A549 (cell line): ENCODE data around the gene ZNF57. TPM values are rescaled to one million over a fixed set of nuclear protein-coding genes. Genes with fewer than 3 reads are reported as not detected.

Source experiments
- ATAC-seq, 2 experiments: fragments of 200-7000 bp in 1 of 2; fragments of >200 bp in 1 of 2; cut with Nextera tagmentation in 1 of 2; cut with Tn5 transposase in 1 of 2; 3 replicates each; pipeline versions ENCODE4 v1.8.0 to v1.9.1; 2018 to 2020; ENCODE audit warnings: mild to moderate bottlenecking in 1 of 2, moderate library complexity in 1 of 2
- CTCF ChIA-PET: fragments of 300-600 bp; sonication (Branson Sonifier 250); formaldehyde crosslinking; extraction: SDS; loops from one replicate; lab custom pipeline; 2021; ENCODE audit warnings: antibody characterized with exemption, inconsistent platforms; lab: Yijun Ruan, JAX
- POLR2A ChIA-PET: fragments of 350-600 bp; formaldehyde crosslinking; extraction: SDS; loops from one replicate; lab custom pipeline; 2021; ENCODE audit warnings: antibody characterized with exemption, inconsistent platforms; lab: Yijun Ruan, JAX
- DNase-seq, 2 experiments: peaks; one replicate each; pipeline versions ENCODE4 v3.0.0 to v3.0.0-alpha.2; 2011 to 2016; ENCODE audit warnings: low read depth in 1 of 2, low spot score in 1 of 2
- FAIRE-seq: peaks from 2 replicates; lab custom pipeline; 2011; peaks lifted over from hg19 to GRCh38; lab: Jason Lieb, UNC
- H3K27ac ChIP-seq, 2 experiments: fragments of >200 bp; sonication (Bioruptor Twin); formaldehyde crosslinking; 3 replicates each; pipeline ENCODE4 v1.5.1; 2016 to 2017
- H3K4me1 ChIP-seq: fragments of >200 bp; sonication (Bioruptor Twin); formaldehyde crosslinking; 3 replicates; pipeline ENCODE4 v1.6.1; 2016
- H3K4me2 ChIP-seq: fragments of >200 bp; sonication (Bioruptor Twin); formaldehyde crosslinking; 3 replicates; pipeline ENCODE4 v1.6.1; 2016
- H3K4me3 ChIP-seq: fragments of >200 bp; sonication (Bioruptor Twin); formaldehyde crosslinking; 3 replicates; pipeline ENCODE4 v1.5.1; 2016
- H3K9me3 ChIP-seq: fragments of >200 bp; sonication (Bioruptor Twin); formaldehyde crosslinking; 3 replicates; pipeline ENCODE4 v1.6.1; 2016
- CBX2 ChIP-seq: fragments of 200-600 bp; sonication (generic); IDR thresholded peaks from 2 replicates; pipeline ENCODE4 v1.6.1; 2016; ENCODE audit warnings: low read depth, mild to moderate bottlenecking, borderline replicate concordance
- CBX8 ChIP-seq: fragments of 200-600 bp; sonication (generic); IDR thresholded peaks from 2 replicates; pipeline ENCODE4 v1.6.1; 2016
- CHD4 ChIP-seq: fragments of 200-600 bp; sonication (generic); IDR thresholded peaks from 2 replicates; pipeline ENCODE4 v1.6.1; 2016; ENCODE audit warnings: antibody characterized with exemption, mild to moderate bottlenecking, borderline replicate concordance
- FOSL2 ChIP-seq, 2 experiments: fragments of 450-650 bp in 1 of 2; fragments of >200 bp in 1 of 2; sonication (Bioruptor Twin) in 1 of 2; formaldehyde crosslinking; IDR thresholded peaks; 2 replicates each; pipeline versions ENCODE4 v1.5.0 to v1.6.1; 2016 to 2020; ENCODE audit warnings: mild to moderate bottlenecking in 1 of 2, moderate library complexity in 1 of 2
- FOXS1 ChIP-seq: fragments of 250-450 bp; sonication (Bioruptor Pico); IDR thresholded peaks from 2 replicates; pipeline ENCODE4 v1.5.0; 2020; ENCODE audit warnings: mild to moderate bottlenecking, moderate library complexity
- HDAC2 ChIP-seq: fragments of 200-600 bp; sonication (generic); IDR thresholded peaks from 2 replicates; pipeline ENCODE4 v1.6.1; 2016
- HEYL ChIP-seq: fragments of 250-450 bp; sonication (Bioruptor Pico); IDR thresholded peaks from 2 replicates; pipeline ENCODE4 v1.8.0; 2021; ENCODE audit warnings: mild to moderate bottlenecking, moderate library complexity
- HOXB13 ChIP-seq: fragments of 250-450 bp; sonication (Bioruptor Pico); IDR thresholded peaks from 2 replicates; pipeline ENCODE4 v1.5.0; 2020; ENCODE audit warnings: low read depth, mild to moderate bottlenecking, moderate library complexity
- JUN ChIP-seq, 2 experiments: fragments of >200 bp; sonication (Bioruptor Twin); formaldehyde crosslinking; IDR thresholded peaks; 2 replicates in 1 of 2; 3 replicates in 1 of 2; pipeline ENCODE4 v1.6.1; 2016 to 2017
- JUNB ChIP-seq: fragments of >200 bp; sonication (Bioruptor Twin); formaldehyde crosslinking; IDR thresholded peaks from 2 replicates; pipeline ENCODE4 v1.6.1; 2016
- KDM1A ChIP-seq: fragments of 200-600 bp; sonication (generic); IDR thresholded peaks from 2 replicates; pipeline ENCODE4 v1.6.1; 2016; ENCODE audit warnings: low read depth, mild to moderate bottlenecking
- MAFK ChIP-seq: fragments of 450-650 bp; IDR thresholded peaks from 2 replicates; pipeline ENCODE4 v1.6.1; 2014; ENCODE audit not compliant: partially characterized antibody
- MAZ ChIP-seq: fragments of 150-350 bp; IDR thresholded peaks from 2 replicates; pipeline ENCODE4 v1.6.1; 2014; ENCODE audit warnings: antibody characterized with exemption, low read depth, low read length, borderline replicate concordance
- NFE2L2 ChIP-seq: fragments of 150-350 bp; conservative IDR thresholded peaks from 2 replicates; pipeline ENCODE4 v1.6.1; 2014; ENCODE audit warnings: low read length
- NR3C1 ChIP-seq: fragments of >200 bp; sonication (Bioruptor Twin); formaldehyde crosslinking; IDR thresholded peaks from 3 replicates; pipeline ENCODE4 v1.6.1; 2017
- PHF8 ChIP-seq: fragments of 200-600 bp; sonication (generic); IDR thresholded peaks from 2 replicates; pipeline ENCODE4 v1.6.1; 2016; ENCODE audit warnings: low read depth, mild to moderate bottlenecking, antibody characterized with exemption, moderate library complexity, borderline replicate concordance
- POLR2A ChIP-seq: IDR thresholded peaks from 2 replicates; pipeline ENCODE4 v1.6.1; 2012; ENCODE audit warnings: mild to moderate bottlenecking, low read length
- RAD21 ChIP-seq, 2 experiments: fragments of >200 bp in 1 of 2; sonication (Bioruptor Twin) in 1 of 2; formaldehyde crosslinking in 1 of 2; IDR thresholded peaks in 1 of 2; conservative IDR thresholded peaks in 1 of 2; 2 replicates in 1 of 2; 3 replicates in 1 of 2; pipeline ENCODE4 v1.6.1; 2012 to 2018; ENCODE audit warnings: inconsistent platforms in 1 of 2
- RARB ChIP-seq: fragments of 250-450 bp; sonication (Bioruptor Pico); IDR thresholded peaks from 2 replicates; pipeline ENCODE4 v1.8.0; 2021; ENCODE audit warnings: mild to moderate bottlenecking, moderate library complexity
- RFX5 ChIP-seq: fragments of 450-650 bp; IDR thresholded peaks from 2 replicates; pipeline ENCODE4 v1.7.1; 2014; ENCODE audit warnings: antibody characterized with exemption, mild to moderate bottlenecking, moderate library complexity
- RNF2 ChIP-seq: fragments of 200-600 bp; sonication (generic); IDR thresholded peaks from 2 replicates; pipeline ENCODE4 v1.6.1; 2016; ENCODE audit warnings: low read depth, mild to moderate bottlenecking, antibody characterized with exemption, moderate library complexity, borderline replicate concordance
- SREBF2 ChIP-seq: fragments of 450-650 bp; IDR thresholded peaks from 2 replicates; pipeline ENCODE4 v1.6.1; 2014; ENCODE audit warnings: mild to moderate bottlenecking, moderate library complexity
- TFCP2L1 ChIP-seq: fragments of 250-450 bp; sonication (Bioruptor Pico); IDR thresholded peaks from 2 replicates; pipeline ENCODE4 v1.5.0; 2021; ENCODE audit warnings: mild to moderate bottlenecking
- TP53 ChIP-seq: fragments of 250-450 bp; sonication (Bioruptor Pico); IDR thresholded peaks from 2 replicates; pipeline ENCODE4 v1.5.0; 2021; ENCODE audit warnings: mild to moderate bottlenecking, moderate library complexity
- ZNF302 ChIP-seq: fragments of 250-450 bp; sonication (Bioruptor Pico); IDR thresholded peaks from 2 replicates; pipeline ENCODE4 v1.9.0; 2021; ENCODE audit warnings: inconsistent platforms, mild to moderate bottlenecking, moderate library complexity
- ZSCAN20 ChIP-seq: fragments of 250-450 bp; sonication (Bioruptor Pico); IDR thresholded peaks from 2 replicates; pipeline ENCODE4 v1.8.0; 2022; ENCODE audit warnings: mild to moderate bottlenecking, moderate library complexity
- WGBS: methylation state at CpG from one replicate; pipeline ENCODE4 v1.1.6; 2017; ENCODE audit errors: missing lambda C conversion rate; 5-methylcytosine and 5-hydroxymethylcytosine counted together
- polyA plus RNA-seq, 4 experiments: library from polyadenylated mRNA; depleted of rRNA in 3 of 4; stranded (reverse); fragments of >200 nt; fragmentation: RNase III in 1 of 4; extraction: RNeasy Plus Mini Kit Qiagen cat#74134 plus additional on column Dnase treatment in 1 of 4; gene quantifications; 2 replicates in 3 of 4; 3 replicates in 1 of 4; pipeline ENCODE4 v1.2.3, GENCODE V29; 2011 to 2017
- TF ChIP-seq, protein P1 (sequence below): fragments of >200 bp; sonication (Bioruptor Twin); formaldehyde crosslinking; IDR thresholded peaks from 2 replicates; pipeline ENCODE4 v1.6.1; 2016
- TF ChIP-seq, protein P2 (sequence below): fragments of 200-600 bp; sonication (generic); IDR thresholded peaks from 2 replicates; pipeline ENCODE4 v1.6.1; 2016; ENCODE audit warnings: antibody characterized with exemption, mild to moderate bottlenecking, moderate library complexity
- TF ChIP-seq, protein P3 (sequence below): fragments of 450-650 bp; IDR thresholded peaks from 2 replicates; pipeline ENCODE4 v1.6.1; 2014; ENCODE audit warnings: antibody characterized with exemption
- TF ChIP-seq, protein P4 (sequence below): IDR thresholded peaks from 2 replicates; pipeline ENCODE4 v1.6.1; 2012; ENCODE audit warnings: low read depth, borderline replicate concordance
- TF ChIP-seq, protein P5 (sequence below): fragments of 250-450 bp; sonication (Bioruptor Pico); IDR thresholded peaks from 2 replicates; pipeline ENCODE4 v1.5.0; 2021; ENCODE audit warnings: mild to moderate bottlenecking, moderate library complexity, borderline replicate concordance
- TF ChIP-seq, protein P6 (sequence below): IDR thresholded peaks from 2 replicates; pipeline ENCODE4 v1.6.1; 2012
- TF ChIP-seq, protein P7 (sequence below): fragments of >200 bp; sonication (Bioruptor Twin); formaldehyde crosslinking; IDR thresholded peaks from 3 replicates; pipeline ENCODE4 v1.5.1; 2016

ZNF57 gene
- polyA plus RNA-seq, 2 of the 4 experiments (the other 2 are of a cell fraction), result 2.5 to 2.6 TPM

DNA sequence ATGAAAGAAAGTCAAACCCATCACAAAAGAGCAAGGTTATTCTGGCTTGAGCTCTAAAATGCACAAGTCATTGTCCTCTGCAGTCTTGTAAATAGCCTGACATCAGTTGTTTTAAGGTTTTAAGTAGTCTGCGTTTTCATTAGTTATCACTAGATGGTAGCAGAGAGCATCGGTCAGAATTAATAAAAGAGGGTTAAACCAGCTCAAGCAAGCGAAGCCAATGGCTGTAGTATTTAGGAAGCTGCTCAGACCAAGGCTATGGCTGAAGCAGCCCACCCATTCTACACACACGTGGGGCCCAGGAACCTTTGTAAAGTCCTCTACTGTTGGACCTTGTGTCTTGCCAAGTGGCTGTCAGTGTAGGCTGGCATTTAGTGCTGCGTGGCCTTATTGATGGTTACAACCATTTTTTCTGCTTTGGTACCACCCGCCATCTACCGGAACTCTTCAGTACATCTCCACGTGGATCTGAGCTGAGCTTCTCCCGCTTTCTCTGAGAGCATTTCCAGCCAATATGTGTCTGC lies 13.3 kb upstream of the ZNF57 start:
- peak; percentile 83 to 84 for ATAC-seq
- FAIRE-seq, result no peak
- 5% methylated on average over 9 of the region's 9 CpGs for WGBS
- CTCF ChIA-PET, result interaction anchor here (0.5 to 2.4 kb wide), 18 partner anchors 9 to 430 kb away, joined by 3 to 10 read pairs (median 4); partner anchors contain the start of genes ZNF555, ZNF57 and ZNF77
- H3K4me1 ChIP-seq, result no peaks in the 10 kb centered on the region
- H3K27ac ChIP-seq, result no peak overlapping the region
- DNase-seq, result peak; percentile 46 to 77
- H3K4me3 ChIP-seq, result no peak overlapping the region
- H3K9me3 ChIP-seq, result peaks cover 9% of the 10 kb centered on the region; the same call in 2 of the 3 replicates
- H3K4me2 ChIP-seq, result peak overlapping the region; percentile 51; the same call in 2 of the 3 replicates
- POLR2A ChIA-PET, result interaction anchor here (1.0 kb wide), 1 partner anchor 63 kb away, joined by 3 read pairs; no protein-coding TSS in a partner anchor
- TF ChIP-seq JUN (IDR thresholded peaks at IDR 0.05) (no peak), POLR2A (no peak), RAD21 (conservative IDR thresholded peaks at IDR 0.05 in 1 of 2, IDR thresholded peaks at IDR 0.05 in 1 of 2) (peak in 1 of 2 experiments; percentile 43; a peak in 3 of 5 replicates), FOXS1 (CRISPR knock-in tag) (no peak), CBX8 (no peak), ZSCAN20 (CRISPR knock-in tag) (no peak), HOXB13 (CRISPR knock-in tag) (peak; percentile 20; the same call in 1 of the 2 replicates), TFCP2L1 (no peak), MAZ (no peak), MAFK (peak; percentile 7), CBX2 (no peak), RNF2 (no peak), SREBF2 (no peak), JUNB (no peak), CHD4 (no peak), PHF8 (no peak), HEYL (CRISPR knock-in tag) (no peak), ZNF302 (CRISPR knock-in tag) (no peak), RARB (no peak), NFE2L2 (no peak), KDM1A (no peak), FOSL2 (IDR thresholded peaks at IDR 0.05) (no peak), FOSL2 (CRISPR knock-in tag; IDR thresholded peaks at IDR 0.05) (no peak), HDAC2 (no peak), TP53 (no peak), NR3C1 (no peak), RFX5 (no peak)
- TF ChIP-seq, protein P1, sequence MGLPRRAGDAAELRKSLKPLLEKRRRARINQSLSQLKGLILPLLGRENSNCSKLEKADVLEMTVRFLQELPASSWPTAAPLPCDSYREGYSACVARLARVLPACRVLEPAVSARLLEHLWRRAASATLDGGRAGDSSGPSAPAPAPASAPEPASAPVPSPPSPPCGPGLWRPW, result no peak
- TF ChIP-seq, protein P2, sequence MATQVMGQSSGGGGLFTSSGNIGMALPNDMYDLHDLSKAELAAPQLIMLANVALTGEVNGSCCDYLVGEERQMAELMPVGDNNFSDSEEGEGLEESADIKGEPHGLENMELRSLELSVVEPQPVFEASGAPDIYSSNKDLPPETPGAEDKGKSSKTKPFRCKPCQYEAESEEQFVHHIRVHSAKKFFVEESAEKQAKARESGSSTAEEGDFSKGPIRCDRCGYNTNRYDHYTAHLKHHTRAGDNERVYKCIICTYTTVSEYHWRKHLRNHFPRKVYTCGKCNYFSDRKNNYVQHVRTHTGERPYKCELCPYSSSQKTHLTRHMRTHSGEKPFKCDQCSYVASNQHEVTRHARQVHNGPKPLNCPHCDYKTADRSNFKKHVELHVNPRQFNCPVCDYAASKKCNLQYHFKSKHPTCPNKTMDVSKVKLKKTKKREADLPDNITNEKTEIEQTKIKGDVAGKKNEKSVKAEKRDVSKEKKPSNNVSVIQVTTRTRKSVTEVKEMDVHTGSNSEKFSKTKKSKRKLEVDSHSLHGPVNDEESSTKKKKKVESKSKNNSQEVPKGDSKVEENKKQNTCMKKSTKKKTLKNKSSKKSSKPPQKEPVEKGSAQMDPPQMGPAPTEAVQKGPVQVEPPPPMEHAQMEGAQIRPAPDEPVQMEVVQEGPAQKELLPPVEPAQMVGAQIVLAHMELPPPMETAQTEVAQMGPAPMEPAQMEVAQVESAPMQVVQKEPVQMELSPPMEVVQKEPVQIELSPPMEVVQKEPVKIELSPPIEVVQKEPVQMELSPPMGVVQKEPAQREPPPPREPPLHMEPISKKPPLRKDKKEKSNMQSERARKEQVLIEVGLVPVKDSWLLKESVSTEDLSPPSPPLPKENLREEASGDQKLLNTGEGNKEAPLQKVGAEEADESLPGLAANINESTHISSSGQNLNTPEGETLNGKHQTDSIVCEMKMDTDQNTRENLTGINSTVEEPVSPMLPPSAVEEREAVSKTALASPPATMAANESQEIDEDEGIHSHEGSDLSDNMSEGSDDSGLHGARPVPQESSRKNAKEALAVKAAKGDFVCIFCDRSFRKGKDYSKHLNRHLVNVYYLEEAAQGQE, result no peak
- TF ChIP-seq, protein P3, sequence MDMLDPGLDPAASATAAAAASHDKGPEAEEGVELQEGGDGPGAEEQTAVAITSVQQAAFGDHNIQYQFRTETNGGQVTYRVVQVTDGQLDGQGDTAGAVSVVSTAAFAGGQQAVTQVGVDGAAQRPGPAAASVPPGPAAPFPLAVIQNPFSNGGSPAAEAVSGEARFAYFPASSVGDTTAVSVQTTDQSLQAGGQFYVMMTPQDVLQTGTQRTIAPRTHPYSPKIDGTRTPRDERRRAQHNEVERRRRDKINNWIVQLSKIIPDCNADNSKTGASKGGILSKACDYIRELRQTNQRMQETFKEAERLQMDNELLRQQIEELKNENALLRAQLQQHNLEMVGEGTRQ, result no peak
- TF ChIP-seq, protein P4, sequence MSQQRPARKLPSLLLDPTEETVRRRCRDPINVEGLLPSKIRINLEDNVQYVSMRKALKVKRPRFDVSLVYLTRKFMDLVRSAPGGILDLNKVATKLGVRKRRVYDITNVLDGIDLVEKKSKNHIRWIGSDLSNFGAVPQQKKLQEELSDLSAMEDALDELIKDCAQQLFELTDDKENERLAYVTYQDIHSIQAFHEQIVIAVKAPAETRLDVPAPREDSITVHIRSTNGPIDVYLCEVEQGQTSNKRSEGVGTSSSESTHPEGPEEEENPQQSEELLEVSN, result peak; percentile 86; the same call in 1 of the 2 replicates
- TF ChIP-seq, protein P5, sequence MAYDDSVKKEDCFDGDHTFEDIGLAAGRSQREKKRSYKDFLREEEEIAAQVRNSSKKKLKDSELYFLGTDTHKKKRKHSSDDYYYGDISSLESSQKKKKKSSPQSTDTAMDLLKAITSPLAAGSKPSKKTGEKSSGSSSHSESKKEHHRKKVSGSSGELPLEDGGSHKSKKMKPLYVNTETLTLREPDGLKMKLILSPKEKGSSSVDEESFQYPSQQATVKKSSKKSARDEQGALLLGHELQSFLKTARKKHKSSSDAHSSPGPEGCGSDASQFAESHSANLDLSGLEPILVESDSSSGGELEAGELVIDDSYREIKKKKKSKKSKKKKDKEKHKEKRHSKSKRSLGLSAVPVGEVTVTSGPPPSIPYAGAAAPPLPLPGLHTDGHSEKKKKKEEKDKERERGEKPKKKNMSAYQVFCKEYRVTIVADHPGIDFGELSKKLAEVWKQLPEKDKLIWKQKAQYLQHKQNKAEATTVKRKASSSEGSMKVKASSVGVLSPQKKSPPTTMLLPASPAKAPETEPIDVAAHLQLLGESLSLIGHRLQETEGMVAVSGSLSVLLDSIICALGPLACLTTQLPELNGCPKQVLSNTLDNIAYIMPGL (CRISPR knock-in tag), result no peak
- TF ChIP-seq, protein P6, sequence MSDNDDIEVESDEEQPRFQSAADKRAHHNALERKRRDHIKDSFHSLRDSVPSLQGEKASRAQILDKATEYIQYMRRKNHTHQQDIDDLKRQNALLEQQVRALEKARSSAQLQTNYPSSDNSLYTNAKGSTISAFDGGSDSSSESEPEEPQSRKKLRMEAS, result peak; percentile 78
- TF ChIP-seq, protein P7, sequence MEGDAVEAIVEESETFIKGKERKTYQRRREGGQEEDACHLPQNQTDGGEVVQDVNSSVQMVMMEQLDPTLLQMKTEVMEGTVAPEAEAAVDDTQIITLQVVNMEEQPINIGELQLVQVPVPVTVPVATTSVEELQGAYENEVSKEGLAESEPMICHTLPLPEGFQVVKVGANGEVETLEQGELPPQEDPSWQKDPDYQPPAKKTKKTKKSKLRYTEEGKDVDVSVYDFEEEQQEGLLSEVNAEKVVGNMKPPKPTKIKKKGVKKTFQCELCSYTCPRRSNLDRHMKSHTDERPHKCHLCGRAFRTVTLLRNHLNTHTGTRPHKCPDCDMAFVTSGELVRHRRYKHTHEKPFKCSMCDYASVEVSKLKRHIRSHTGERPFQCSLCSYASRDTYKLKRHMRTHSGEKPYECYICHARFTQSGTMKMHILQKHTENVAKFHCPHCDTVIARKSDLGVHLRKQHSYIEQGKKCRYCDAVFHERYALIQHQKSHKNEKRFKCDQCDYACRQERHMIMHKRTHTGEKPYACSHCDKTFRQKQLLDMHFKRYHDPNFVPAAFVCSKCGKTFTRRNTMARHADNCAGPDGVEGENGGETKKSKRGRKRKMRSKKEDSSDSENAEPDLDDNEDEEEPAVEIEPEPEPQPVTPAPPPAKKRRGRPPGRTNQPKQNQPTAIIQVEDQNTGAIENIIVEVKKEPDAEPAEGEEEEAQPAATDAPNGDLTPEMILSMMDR, result peak; percentile 45
